GM12878 (cell line): ENCODE results near the gene NBPF26. TPM values are rescaled to one million over a fixed set of nuclear protein-coding genes. Genes with fewer than 3 reads are reported as not detected.
A peak's percentile ranks its signal among the peaks of the same experiment; 100 is the strongest.

Source experiments
- ATF2 ChIP-seq: IDR thresholded peaks from 2 replicates; pipeline ENCODE4 v1.6.1; 2012; ENCODE audit warnings: low read length, inconsistent platforms
- BACH1 ChIP-seq: fragments of 450-650 bp; IDR thresholded peaks from 2 replicates; pipeline ENCODE4 v1.6.1; 2017; ENCODE audit warnings: mild to moderate bottlenecking, borderline replicate concordance
- CBFB ChIP-seq: IDR thresholded peaks from 2 replicates; pipeline ENCODE4 v1.6.1; 2016; ENCODE audit warnings: antibody characterized with exemption, low read depth
- CREB1 ChIP-seq: IDR thresholded peaks from 2 replicates; pipeline ENCODE4 v1.6.1; 2012; ENCODE audit warnings: low read depth, mild to moderate bottlenecking, inconsistent platforms
- CREM ChIP-seq: IDR thresholded peaks from 2 replicates; pipeline ENCODE4 v1.6.1; 2014; ENCODE audit warnings: antibody characterized with exemption, low read depth
- EP300 ChIP-seq, 2 experiments: fragments of 150-350 bp in 1 of 2; IDR thresholded peaks; 2 replicates each; pipeline ENCODE4 v1.6.1; 2011 to 2012; ENCODE audit warnings: low read depth in 2 of 2, low read length in 2 of 2, borderline replicate concordance in 1 of 2, improper control_type of control experiment in 1 of 2, inconsistent platforms in 1 of 2; ENCODE audit not compliant: control insufficient read depth in 1 of 2
- GABPA ChIP-seq: IDR thresholded peaks from 2 replicates; pipeline ENCODE4 v1.6.1; 2014; ENCODE audit warnings: antibody characterized with exemption, low read depth, mild to moderate bottlenecking, inconsistent platforms
- HCFC1 ChIP-seq: fragments of 150-350 bp; IDR thresholded peaks from 2 replicates; pipeline ENCODE4 v1.6.1; 2014; ENCODE audit warnings: low read length
- KLF5 ChIP-seq: fragments of 450-650 bp; IDR thresholded peaks from 2 replicates; pipeline ENCODE4 v1.6.1; 2014; ENCODE audit warnings: mild to moderate bottlenecking; ENCODE audit not compliant: partially characterized antibody
- LARP7 ChIP-seq: fragments of 450-650 bp; IDR thresholded peaks from 2 replicates; pipeline ENCODE4 v1.6.1; 2017; ENCODE audit warnings: mild to moderate bottlenecking
- MTA2 ChIP-seq: fragments of 450-650 bp; IDR thresholded peaks from 2 replicates; pipeline ENCODE4 v1.6.1; 2016; ENCODE audit warnings: low read depth, mild to moderate bottlenecking, moderate library complexity
- NBN ChIP-seq: fragments of 450-650 bp; IDR thresholded peaks from 2 replicates; pipeline ENCODE4 v1.6.1; 2016
- NFIC ChIP-seq: IDR thresholded peaks from 2 replicates; pipeline ENCODE4 v1.6.1; 2012; ENCODE audit warnings: low read depth, mild to moderate bottlenecking, inconsistent platforms, low read length, moderate library complexity
- PML ChIP-seq: IDR thresholded peaks from 2 replicates; pipeline ENCODE4 v1.6.1; 2012; ENCODE audit warnings: low read length, inconsistent platforms
- POLR2AphosphoS5 ChIP-seq: IDR thresholded peaks from 2 replicates; pipeline ENCODE4 v1.6.1; 2011; ENCODE audit warnings: mild to moderate bottlenecking, low read length, inconsistent platforms
- POU2F2 ChIP-seq: IDR thresholded peaks from 3 replicates; pipeline ENCODE4 v1.6.1; 2011; ENCODE audit warnings: low read depth, mild to moderate bottlenecking, low read length, borderline replicate concordance
- RAD21 ChIP-seq: IDR thresholded peaks from 2 replicates; pipeline ENCODE4 v1.6.1; 2011; ENCODE audit warnings: mild to moderate bottlenecking, low read depth, low read length, moderate library complexity; ENCODE audit not compliant: insufficient read depth
- SIX5 ChIP-seq: IDR thresholded peaks from 2 replicates; pipeline ENCODE4 v1.6.1; 2011; ENCODE audit warnings: mild to moderate bottlenecking, low read depth, low read length, moderate library complexity; ENCODE audit not compliant: severe bottlenecking
- SRF ChIP-seq, 2 experiments: IDR thresholded peaks; 2 replicates each; pipeline ENCODE4 v1.6.1; 2011; ENCODE audit warnings: low read depth in 2 of 2, low read length in 2 of 2, mild to moderate bottlenecking in 1 of 2, moderate library complexity in 1 of 2
- ZBED1 ChIP-seq: IDR thresholded peaks from 2 replicates; pipeline ENCODE4 v1.6.1; 2016; ENCODE audit warnings: borderline replicate concordance
- polyA plus RNA-seq, 11 experiments: library from polyadenylated mRNA; depleted of rRNA in 4 of 11; unstranded in 6 of 11; stranded (reverse) in 5 of 11; fragments of >200 nt; fragmentation: Nextera tagmentation in 4 of 11; fragmentation: Illumina TruSeq in 1 of 11; extraction: Ambion mirVana in 4 of 11; extraction: Trizol in 1 of 11; gene quantifications; 1 replicate in 1 of 11; 2 replicates in 10 of 11; pipeline versions ENCODE4 v1.2.1 to v1.2.3, GENCODE V29; 2011 to 2016; ENCODE audit warnings: inconsistent platforms in 2 of 11, missing spikeins in 2 of 11, low read depth in 1 of 11
- total RNA-seq, 4 experiments: library from RNA; depleted of rRNA in 3 of 4; stranded (reverse); fragments of >200 nt in 3 of 4; fragmentation: Illumina TruSeq in 1 of 4; extraction: Trizol in 1 of 4; gene quantifications; 2 replicates each; pipeline versions ENCODE4 v1.2.1 to v1.2.3, GENCODE V29; 2013 to 2021
- TF ChIP-seq, protein P1 (sequence below): IDR thresholded peaks from 2 replicates; pipeline ENCODE4 v1.6.1; 2011; ENCODE audit warnings: mild to moderate bottlenecking, low read depth, low read length, moderate library complexity; ENCODE audit not compliant: insufficient replicate concordance
- TF ChIP-seq, protein P2 (sequence below): fragments of 450-650 bp; IDR thresholded peaks from 2 replicates; pipeline ENCODE4 v1.6.1; 2016; ENCODE audit warnings: mild to moderate bottlenecking
- TF ChIP-seq, protein P3 (sequence below): fragments of 450-650 bp; formaldehyde crosslinking; IDR thresholded peaks from 2 replicates; pipeline ENCODE4 v1.5.0; 2022; ENCODE audit warnings: mild to moderate bottlenecking, missing genetic modification characterization

The NBPF26 gene
- total and polyA plus RNA-seq, 10 of the 15 experiments (the other 5 are each of a cell fraction or from before 2014, with no cell fraction given): 0.21 to 10.7 (median 4.1) TPM

DNA sequence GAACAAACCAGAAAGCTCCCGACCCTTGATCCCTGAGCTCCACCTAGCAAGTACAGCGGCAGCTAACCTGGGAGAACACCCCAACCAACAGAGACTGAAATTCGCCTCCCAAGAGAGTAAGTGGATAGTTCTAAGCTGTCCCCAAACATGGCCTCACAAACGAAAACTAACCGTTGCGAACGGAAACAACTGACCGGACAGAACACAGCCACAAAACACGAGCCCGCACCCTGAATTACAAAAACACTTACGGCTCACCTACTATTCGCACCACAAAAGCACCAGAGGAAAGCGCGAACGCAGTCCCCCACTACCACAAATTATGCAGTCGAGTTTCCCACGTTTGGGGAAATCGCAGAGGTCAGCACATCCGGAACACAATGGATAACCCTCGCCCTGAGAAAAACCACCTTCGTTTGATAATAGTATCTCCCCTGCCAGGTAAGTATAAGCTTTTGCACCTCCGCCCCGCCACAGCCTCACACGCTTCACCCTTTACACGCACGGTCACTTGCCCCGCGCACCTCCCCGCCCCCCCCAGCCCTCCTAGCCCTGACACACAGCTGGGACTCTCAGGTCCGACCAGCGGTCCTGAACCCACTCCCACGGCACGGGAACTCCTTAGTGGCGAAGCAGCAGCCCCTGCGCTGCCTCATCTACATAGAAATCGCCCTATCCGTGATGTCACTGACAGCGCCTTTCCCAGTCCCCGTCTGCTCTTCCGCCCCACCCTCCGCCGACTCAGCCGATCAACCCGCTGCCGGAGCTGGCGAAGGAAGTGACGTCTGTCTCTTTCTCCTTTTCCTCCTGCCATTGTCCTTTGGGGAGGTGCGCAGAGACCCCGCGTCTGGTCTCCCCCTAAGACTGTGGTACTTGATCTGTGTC, 127.0 kb downstream of the NBPF26 start (continued):
- TF ChIP-seq ZBED1 (peak; percentile 100), POLR2AphosphoS5 (peak; percentile 98), ATF2 (peak; percentile 95), GABPA (peak; percentile 68), MTA2 (peak; percentile 70), SRF (IDR thresholded peaks at IDR 0.05; ENCODE audit: low read depth in 2 of 2, low read length in 2 of 2) (peak in 1 of 2 experiments; percentile 65; a peak in 2 of 4 replicates), BACH1 (peak; percentile 100), CREM (peak; percentile 97), CREB1 (peak; percentile 71), RAD21 (peak; percentile 4; the same call in 1 of the 2 replicates), POU2F2 (peak; percentile 99), EP300 (IDR thresholded peaks at IDR 0.05; ENCODE audit: borderline replicate concordance in 1 of 2, control insufficient read depth in 1 of 2, low read depth in 2 of 2, low read length in 2 of 2) (0 out of 4 replicates have a peak, but pooled peaks of 1 of the 2 experiments have one; percentile 44), HCFC1 (peak; percentile 46; the same call in 1 of the 2 replicates), NFIC (peak; percentile 84; the same call in 1 of the 2 replicates), KLF5 (peak; percentile 95), SIX5 (peak; percentile 18), NBN (peak; percentile 99), CBFB (peak; percentile 100), LARP7 (peak; percentile 80; the same call in 1 of the 2 replicates), PML (peak; percentile 100)
- TF ChIP-seq, protein P1, sequence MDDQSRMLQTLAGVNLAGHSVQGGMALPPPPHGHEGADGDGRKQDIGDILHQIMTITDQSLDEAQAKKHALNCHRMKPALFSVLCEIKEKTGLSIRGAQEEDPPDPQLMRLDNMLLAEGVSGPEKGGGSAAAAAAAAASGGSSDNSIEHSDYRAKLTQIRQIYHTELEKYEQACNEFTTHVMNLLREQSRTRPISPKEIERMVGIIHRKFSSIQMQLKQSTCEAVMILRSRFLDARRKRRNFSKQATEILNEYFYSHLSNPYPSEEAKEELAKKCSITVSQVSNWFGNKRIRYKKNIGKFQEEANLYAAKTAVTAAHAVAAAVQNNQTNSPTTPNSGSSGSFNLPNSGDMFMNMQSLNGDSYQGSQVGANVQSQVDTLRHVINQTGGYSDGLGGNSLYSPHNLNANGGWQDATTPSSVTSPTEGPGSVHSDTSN: peak; percentile 91
- TF ChIP-seq, protein P2, sequence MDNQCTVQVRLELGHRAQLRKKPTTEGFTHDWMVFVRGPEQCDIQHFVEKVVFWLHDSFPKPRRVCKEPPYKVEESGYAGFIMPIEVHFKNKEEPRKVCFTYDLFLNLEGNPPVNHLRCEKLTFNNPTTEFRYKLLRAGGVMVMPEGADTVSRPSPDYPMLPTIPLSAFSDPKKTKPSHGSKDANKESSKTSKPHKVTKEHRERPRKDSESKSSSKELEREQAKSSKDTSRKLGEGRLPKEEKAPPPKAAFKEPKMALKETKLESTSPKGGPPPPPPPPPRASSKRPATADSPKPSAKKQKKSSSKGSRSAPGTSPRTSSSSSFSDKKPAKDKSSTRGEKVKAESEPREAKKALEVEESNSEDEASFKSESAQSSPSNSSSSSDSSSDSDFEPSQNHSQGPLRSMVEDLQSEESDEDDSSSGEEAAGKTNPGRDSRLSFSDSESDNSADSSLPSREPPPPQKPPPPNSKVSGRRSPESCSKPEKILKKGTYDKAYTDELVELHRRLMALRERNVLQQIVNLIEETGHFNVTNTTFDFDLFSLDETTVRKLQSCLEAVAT: peak; percentile 94
- TF ChIP-seq, protein P3, sequence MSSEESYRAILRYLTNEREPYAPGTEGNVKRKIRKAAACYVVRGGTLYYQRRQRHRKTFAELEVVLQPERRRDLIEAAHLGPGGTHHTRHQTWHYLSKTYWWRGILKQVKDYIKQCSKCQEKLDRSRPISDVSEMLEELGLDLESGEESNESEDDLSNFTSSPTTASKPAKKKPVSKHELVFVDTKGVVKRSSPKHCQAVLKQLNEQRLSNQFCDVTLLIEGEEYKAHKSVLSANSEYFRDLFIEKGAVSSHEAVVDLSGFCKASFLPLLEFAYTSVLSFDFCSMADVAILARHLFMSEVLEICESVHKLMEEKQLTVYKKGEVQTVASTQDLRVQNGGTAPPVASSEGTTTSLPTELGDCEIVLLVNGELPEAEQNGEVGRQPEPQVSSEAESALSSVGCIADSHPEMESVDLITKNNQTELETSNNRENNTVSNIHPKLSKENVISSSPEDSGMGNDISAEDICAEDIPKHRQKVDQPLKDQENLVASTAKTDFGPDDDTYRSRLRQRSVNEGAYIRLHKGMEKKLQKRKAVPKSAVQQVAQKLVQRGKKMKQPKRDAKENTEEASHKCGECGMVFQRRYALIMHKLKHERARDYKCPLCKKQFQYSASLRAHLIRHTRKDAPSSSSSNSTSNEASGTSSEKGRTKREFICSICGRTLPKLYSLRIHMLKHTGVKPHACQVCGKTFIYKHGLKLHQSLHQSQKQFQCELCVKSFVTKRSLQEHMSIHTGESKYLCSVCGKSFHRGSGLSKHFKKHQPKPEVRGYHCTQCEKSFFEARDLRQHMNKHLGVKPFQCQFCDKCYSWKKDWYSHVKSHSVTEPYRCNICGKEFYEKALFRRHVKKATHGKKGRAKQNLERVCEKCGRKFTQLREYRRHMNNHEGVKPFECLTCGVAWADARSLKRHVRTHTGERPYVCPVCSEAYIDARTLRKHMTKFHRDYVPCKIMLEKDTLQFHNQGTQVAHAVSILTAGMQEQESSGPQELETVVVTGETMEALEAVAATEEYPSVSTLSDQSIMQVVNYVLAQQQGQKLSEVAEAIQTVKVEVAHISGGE: peak; percentile 85
